ENCODE data around the gene PTPRO.

DNA sequence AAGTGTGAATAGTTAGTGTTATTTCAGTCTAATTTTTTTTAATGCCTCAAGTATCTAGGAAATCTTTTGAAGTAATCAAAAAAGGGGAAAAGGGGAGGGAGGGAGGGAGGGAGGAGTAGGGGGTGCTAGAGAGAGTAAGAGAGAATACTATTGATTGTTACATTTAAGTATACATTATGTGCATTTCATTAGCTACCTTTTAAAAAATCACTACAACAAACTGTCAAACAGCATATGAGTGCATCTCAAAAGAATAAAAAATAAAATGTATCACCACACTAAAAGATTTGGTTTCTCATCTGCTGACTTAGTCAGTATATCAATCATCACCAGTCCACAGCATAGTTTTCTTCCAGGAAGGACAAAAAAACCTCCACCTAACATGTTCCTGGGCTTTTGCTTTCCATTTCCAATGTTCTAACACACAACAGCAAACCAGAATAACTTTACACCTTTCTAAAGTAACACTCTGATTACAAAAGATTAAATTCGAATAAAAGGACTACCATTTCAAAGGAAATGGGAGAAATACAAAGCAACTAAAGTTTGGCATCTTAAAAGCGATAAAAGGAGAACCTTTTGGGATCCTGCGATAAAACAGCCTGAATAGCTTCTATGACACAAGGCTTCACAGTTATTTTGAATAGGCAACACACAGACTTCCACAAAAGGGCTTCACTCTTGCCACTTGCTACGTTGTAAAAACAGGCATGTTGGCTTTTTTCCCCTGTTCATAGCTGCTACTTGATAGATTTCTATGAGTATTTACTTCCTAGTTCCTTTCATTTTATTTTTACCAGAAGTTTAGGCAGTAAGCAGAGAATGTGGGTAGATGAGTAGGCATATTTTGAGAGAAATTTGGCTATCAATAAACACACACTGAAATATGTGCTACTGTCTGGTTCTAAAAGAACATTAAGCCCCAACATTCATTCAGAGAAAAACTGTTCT, 306.0 kb downstream of the PTPRO start:
- TF ChIP-seq CTCF (IDR thresholded peaks at IDR 0.05; ENCODE audit: low read depth, low read length) = no peak
- TF ChIP-seq POLR2A (IDR thresholded peaks at IDR 0.05; ENCODE audit: extremely low read depth, insufficient read length) = no peak
- no peak for TF ChIP-seq MYC (IDR thresholded peaks at IDR 0.05; ENCODE audit: low read depth, low read length)

Data from NB4 (cell line).